ENCODE measurements around the gene TMTC1. TPM values are rescaled to one million over a fixed set of nuclear protein-coding genes. Genes with fewer than 3 reads are reported as not detected.

The TMTC1 gene
- total and polyA plus RNA-seq, 2 of the 8 experiments (the other 6 are each of a cell fraction or from before 2014, with no cell fraction given) = 15.4 to 20.8 TPM

DNA sequence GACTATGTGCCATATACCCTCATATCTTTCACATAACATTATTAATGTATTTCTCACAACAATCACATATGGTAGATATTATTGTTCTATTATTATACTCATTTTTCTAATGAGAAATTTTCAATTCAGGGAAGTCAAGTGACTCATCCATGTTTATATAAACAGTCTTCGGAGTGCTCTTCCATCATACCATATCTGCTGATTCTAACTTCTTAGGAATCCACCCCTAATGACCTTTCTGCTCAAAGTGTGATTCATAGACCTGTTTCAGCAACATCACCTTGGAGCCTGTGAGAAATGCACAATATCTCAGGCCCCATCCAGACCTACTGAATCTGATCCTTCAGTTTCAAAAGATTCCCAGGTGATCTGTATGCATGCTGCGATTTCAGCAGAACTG, 246.4 kb downstream of the TMTC1 start:
- no peak overlapping the region for H4K5ac ChIP-seq (ENCODE audit: insufficient read length, low read depth, low read length)

More for the DNA sequence above, 246.4 kb downstream of the TMTC1 start:
- CTCF ChIA-PET (ENCODE audit: partially characterized antibody) = no interaction called here
- Histone ChIP-seq H2BK20ac (ENCODE audit: low read length) (no peak overlapping the region), H3K23me2 (ENCODE audit: low read depth, low read length) (no peaks in the 10 kb centered on the region), H3K27me3 (replicated peaks in 1 of 4; ENCODE audit: control insufficient read depth in 3 of 4, extremely low read depth in 1 of 4, insufficient read depth in 3 of 4, low read length in 3 of 4) (no peaks in the 10 kb centered on the region), H4K91ac (replicated peaks; ENCODE audit: insufficient read length, low read length) (no peak overlapping the region), H3K4me1 (replicated peaks in 1 of 4; ENCODE audit: control insufficient read depth in 3 of 4, insufficient read depth in 4 of 4, low read length in 3 of 4) (peaks cover 0 to 2% (median 0%) of the 10 kb centered on the region in 4 experiments; a peak in 1 of 7 replicates), H3K36me3 (ENCODE audit: control insufficient read depth in 2 of 4, insufficient read depth in 4 of 4, low read length in 3 of 4) (no peaks in the 10 kb centered on the region), H2BK5ac (ENCODE audit: low read depth, low read length) (no peak overlapping the region), H3K18ac (ENCODE audit: extremely low read depth, low read length) (no peak overlapping the region), H3K4me3 (ENCODE audit: extremely low read depth in 1 of 4, insufficient read depth in 2 of 4, low read depth in 3 of 4, low read length in 4 of 4) (no peak overlapping the region), H3K14ac (ENCODE audit: insufficient read length) (no peak overlapping the region), H2AK5ac (ENCODE audit: low read depth, low read length) (no peak overlapping the region), H3K27ac (ENCODE audit: low read depth, low read length) (no peak overlapping the region), H3K79me1 (ENCODE audit: low read depth, low read length) (no peaks in the 10 kb centered on the region), H3K79me2 (ENCODE audit: control insufficient read depth in 1 of 2, insufficient read depth in 2 of 2, low read length in 2 of 2) (no peaks in the 10 kb centered on the region), H3K4ac (replicated peaks; ENCODE audit: insufficient read length, low read depth, low read length) (no peak overlapping the region), H3K23ac (ENCODE audit: insufficient read length) (no peak overlapping the region), H3K4me2 (ENCODE audit: insufficient read depth in 1 of 2, low read depth in 2 of 2, low read length in 2 of 2) (no peak overlapping the region), H4K20me1 (replicated peaks in 1 of 2; ENCODE audit: control insufficient read depth in 1 of 2, insufficient read depth in 2 of 2, low read length in 2 of 2) (no peaks in the 10 kb centered on the region), H2BK120ac (replicated peaks; ENCODE audit: low read depth, low read length) (no peak overlapping the region), H2BK12ac (ENCODE audit: low read depth, low read length) (no peak overlapping the region), H3K9me3 (ENCODE audit: insufficient read depth in 2 of 2, low read depth in 1 of 2, low read length in 1 of 2) (no peaks in the 10 kb centered on the region), H3K9ac (replicated peaks in 1 of 4; ENCODE audit: extremely low read depth in 1 of 4, low read depth in 3 of 4, low read length in 3 of 4) (no peak overlapping the region), H3K56ac (replicated peaks; ENCODE audit: insufficient read length, low read depth, low read length) (no peak overlapping the region), H2BK15ac (ENCODE audit: low read length) (no peak overlapping the region), H2AFZ (ENCODE audit: low read length) (no peak overlapping the region), H4K8ac (ENCODE audit: extremely low read depth, insufficient read depth, low read length) (no peak overlapping the region)
- TF ChIP-seq GABPA (IDR thresholded peaks at IDR 0.05; ENCODE audit: borderline replicate concordance, insufficient read depth, low read length) (no peak), CTBP2 (IDR thresholded peaks at IDR 0.05; ENCODE audit: borderline replicate concordance, insufficient read depth, insufficient read length, low read length) (no peak), RNF2 (IDR thresholded peaks at IDR 0.05; ENCODE audit: borderline replicate concordance, low read depth, low read length, missing control alignments, poor library complexity, severe bottlenecking) (no peak), TAF1 (IDR thresholded peaks at IDR 0.05; ENCODE audit: low read depth, low read length) (no peak), KDM4A (IDR thresholded peaks at IDR 0.05; ENCODE audit: low read depth, low read length, severe bottlenecking) (no peak), EGR1 (IDR thresholded peaks at IDR 0.05; ENCODE audit: borderline replicate concordance, low read depth, low read length) (no peak)
- POLR2A ChIA-PET (ENCODE audit: partially characterized antibody) = no interaction called here
- FAIRE-seq (no peak), DNase-seq (ENCODE audit: low read depth in 1 of 2, low spot score in 2 of 2) (no peak)
- WGBS, 2 experiments (ENCODE audit: extremely low coverage in 1 of 2, insufficient coverage in 1 of 2, insufficient read length in 1 of 2, insufficient replicate concordance in 2 of 2, low coverage in 1 of 2, low lambda C conversion rate in 2 of 2, missing lambda C conversion rate in 1 of 2) = 89% methylated on average over 2 of the region's 2 CpGs; no CpG with 5 or more reads in 1 of the 2 experiments
